WTC11 (cell line): ENCODE data around the gene TLE2.

Experiments
- TF ChIP-seq, protein P1 (sequence below): fragments of 200-600 bp; IDR thresholded peaks from 2 replicates; pipeline ENCODE4 v1.8.0; 2022; ENCODE audit warnings: antibody characterized with exemption
- TF ChIP-seq, protein P2 (sequence below): sonication (generic); formaldehyde crosslinking; IDR thresholded peaks from 2 replicates; pipeline ENCODE4 v1.8.0; 2022; ENCODE audit warnings: missing genetic modification reagents

GRCh38 chr19:2963122-2963521 lies 66.0 kb downstream of the TLE2 start:
- TF ChIP-seq, protein P1, sequence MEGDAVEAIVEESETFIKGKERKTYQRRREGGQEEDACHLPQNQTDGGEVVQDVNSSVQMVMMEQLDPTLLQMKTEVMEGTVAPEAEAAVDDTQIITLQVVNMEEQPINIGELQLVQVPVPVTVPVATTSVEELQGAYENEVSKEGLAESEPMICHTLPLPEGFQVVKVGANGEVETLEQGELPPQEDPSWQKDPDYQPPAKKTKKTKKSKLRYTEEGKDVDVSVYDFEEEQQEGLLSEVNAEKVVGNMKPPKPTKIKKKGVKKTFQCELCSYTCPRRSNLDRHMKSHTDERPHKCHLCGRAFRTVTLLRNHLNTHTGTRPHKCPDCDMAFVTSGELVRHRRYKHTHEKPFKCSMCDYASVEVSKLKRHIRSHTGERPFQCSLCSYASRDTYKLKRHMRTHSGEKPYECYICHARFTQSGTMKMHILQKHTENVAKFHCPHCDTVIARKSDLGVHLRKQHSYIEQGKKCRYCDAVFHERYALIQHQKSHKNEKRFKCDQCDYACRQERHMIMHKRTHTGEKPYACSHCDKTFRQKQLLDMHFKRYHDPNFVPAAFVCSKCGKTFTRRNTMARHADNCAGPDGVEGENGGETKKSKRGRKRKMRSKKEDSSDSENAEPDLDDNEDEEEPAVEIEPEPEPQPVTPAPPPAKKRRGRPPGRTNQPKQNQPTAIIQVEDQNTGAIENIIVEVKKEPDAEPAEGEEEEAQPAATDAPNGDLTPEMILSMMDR = no peak
- TF ChIP-seq, protein P2, sequence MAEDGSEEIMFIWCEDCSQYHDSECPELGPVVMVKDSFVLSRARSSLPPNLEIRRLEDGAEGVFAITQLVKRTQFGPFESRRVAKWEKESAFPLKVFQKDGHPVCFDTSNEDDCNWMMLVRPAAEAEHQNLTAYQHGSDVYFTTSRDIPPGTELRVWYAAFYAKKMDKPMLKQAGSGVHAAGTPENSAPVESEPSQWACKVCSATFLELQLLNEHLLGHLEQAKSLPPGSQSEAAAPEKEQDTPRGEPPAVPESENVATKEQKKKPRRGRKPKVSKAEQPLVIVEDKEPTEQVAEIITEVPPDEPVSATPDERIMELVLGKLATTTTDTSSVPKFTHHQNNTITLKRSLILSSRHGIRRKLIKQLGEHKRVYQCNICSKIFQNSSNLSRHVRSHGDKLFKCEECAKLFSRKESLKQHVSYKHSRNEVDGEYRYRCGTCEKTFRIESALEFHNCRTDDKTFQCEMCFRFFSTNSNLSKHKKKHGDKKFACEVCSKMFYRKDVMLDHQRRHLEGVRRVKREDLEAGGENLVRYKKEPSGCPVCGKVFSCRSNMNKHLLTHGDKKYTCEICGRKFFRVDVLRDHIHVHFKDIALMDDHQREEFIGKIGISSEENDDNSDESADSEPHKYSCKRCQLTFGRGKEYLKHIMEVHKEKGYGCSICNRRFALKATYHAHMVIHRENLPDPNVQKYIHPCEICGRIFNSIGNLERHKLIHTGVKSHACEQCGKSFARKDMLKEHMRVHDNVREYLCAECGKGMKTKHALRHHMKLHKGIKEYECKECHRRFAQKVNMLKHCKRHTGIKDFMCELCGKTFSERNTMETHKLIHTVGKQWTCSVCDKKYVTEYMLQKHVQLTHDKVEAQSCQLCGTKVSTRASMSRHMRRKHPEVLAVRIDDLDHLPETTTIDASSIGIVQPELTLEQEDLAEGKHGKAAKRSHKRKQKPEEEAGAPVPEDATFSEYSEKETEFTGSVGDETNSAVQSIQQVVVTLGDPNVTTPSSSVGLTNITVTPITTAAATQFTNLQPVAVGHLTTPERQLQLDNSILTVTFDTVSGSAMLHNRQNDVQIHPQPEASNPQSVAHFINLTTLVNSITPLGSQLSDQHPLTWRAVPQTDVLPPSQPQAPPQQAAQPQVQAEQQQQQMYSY = no peak
